ENCODE measurements around the gene RFX5. TPM values are rescaled to one million over a fixed set of nuclear protein-coding genes. Genes with fewer than 3 reads are reported as not detected.

RFX5 gene
- total RNA-seq, 1 donor from 2014 or later: 32.4 TPM

GRCh38 chr1:151293093-151293492 is 54.0 kb downstream of the RFX5 start:
- Histone ChIP-seq H3K4me3 (ENCODE audit: low read depth, low read length) (no peak overlapping the region), H3K36me3 (ENCODE audit: control insufficient read depth, insufficient read depth, low read length) (peaks cover 6% of the 10 kb centered on the region)
- no peak for DNase-seq (ENCODE audit: low read depth)

GRCh38 chr1:151292207-151293030 is 54.6 kb downstream of the RFX5 start:
- Histone ChIP-seq H3K4me3 (ENCODE audit: low read depth, low read length) (no peak overlapping the region), H3K36me3 (ENCODE audit: control insufficient read depth, insufficient read depth, low read length) (peaks cover 6% of the 10 kb centered on the region), H3K27me3 (ENCODE audit: control insufficient read depth, insufficient read depth, low read length) (no peaks in the 10 kb centered on the region)
- TF ChIP-seq, protein P1, sequence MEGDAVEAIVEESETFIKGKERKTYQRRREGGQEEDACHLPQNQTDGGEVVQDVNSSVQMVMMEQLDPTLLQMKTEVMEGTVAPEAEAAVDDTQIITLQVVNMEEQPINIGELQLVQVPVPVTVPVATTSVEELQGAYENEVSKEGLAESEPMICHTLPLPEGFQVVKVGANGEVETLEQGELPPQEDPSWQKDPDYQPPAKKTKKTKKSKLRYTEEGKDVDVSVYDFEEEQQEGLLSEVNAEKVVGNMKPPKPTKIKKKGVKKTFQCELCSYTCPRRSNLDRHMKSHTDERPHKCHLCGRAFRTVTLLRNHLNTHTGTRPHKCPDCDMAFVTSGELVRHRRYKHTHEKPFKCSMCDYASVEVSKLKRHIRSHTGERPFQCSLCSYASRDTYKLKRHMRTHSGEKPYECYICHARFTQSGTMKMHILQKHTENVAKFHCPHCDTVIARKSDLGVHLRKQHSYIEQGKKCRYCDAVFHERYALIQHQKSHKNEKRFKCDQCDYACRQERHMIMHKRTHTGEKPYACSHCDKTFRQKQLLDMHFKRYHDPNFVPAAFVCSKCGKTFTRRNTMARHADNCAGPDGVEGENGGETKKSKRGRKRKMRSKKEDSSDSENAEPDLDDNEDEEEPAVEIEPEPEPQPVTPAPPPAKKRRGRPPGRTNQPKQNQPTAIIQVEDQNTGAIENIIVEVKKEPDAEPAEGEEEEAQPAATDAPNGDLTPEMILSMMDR (IDR thresholded peaks at IDR 0.05; ENCODE audit: insufficient read depth, low read length, poor library complexity, severe bottlenecking): peak; percentile 3
- no peak for DNase-seq (ENCODE audit: low read depth)

More at GRCh38 chr1:151293093-151293492, 54.0 kb downstream of the RFX5 start:
- TF ChIP-seq, protein P1 (IDR thresholded peaks at IDR 0.05; ENCODE audit: insufficient read depth, low read length, poor library complexity, severe bottlenecking): no peak
- H3K27me3 ChIP-seq (ENCODE audit: control insufficient read depth, insufficient read depth, low read length): no peaks in the 10 kb centered on the region

GRCh38 chr1:151290709-151291303 is 56.2 kb downstream of the RFX5 start:
- TF ChIP-seq, protein P1 (IDR thresholded peaks at IDR 0.05; ENCODE audit: insufficient read depth, low read length, poor library complexity, severe bottlenecking): no peak
- DNase-seq (ENCODE audit: low read depth): no peak
- H3K27me3 ChIP-seq (ENCODE audit: control insufficient read depth, insufficient read depth, low read length): no peaks in the 10 kb centered on the region
- H3K4me3 ChIP-seq (ENCODE audit: low read depth, low read length): no peak overlapping the region
- H3K36me3 ChIP-seq (ENCODE audit: control insufficient read depth, insufficient read depth, low read length): peaks cover 6% of the 10 kb centered on the region

Other genes starting within 250 kb of the RFX5 start
- gene SEMA6C, start 200.6 kb downstream of the RFX5 start, total RNA-seq: 6.9 and 9.9 TPM in 2 replicates
- not detected in 2 replicates for gene TNFAIP8L2, start 190.6 kb downstream of the RFX5 start, total RNA-seq
- 8.1 and 9.7 TPM in 2 replicates for gene LYSMD1, start 181.3 kb downstream of the RFX5 start, total RNA-seq
- 52.6 and 60.1 TPM in 2 replicates for gene SCNM1, start 181.1 kb downstream of the RFX5 start, total RNA-seq
- not detected in 2 replicates for gene TMOD4, start 171.3 kb downstream of the RFX5 start, total RNA-seq
- gene VPS72, start 157.1 kb downstream of the RFX5 start, total RNA-seq: 79.1 and 83.4 TPM in 2 replicates
- 59.7 and 63.6 TPM in 2 replicates for gene PIP5K1A, start 148.7 kb downstream of the RFX5 start, total RNA-seq
- gene PSMD4, start 92.5 kb downstream of the RFX5 start, total RNA-seq: 152 and 178 TPM in 2 replicates
- 27.9 and 35.3 TPM in 2 replicates for gene ZNF687, start 65.0 kb downstream of the RFX5 start, total RNA-seq
- gene PI4KB, start 19.8 kb downstream of the RFX5 start, total RNA-seq: 42.3 and 44.1 TPM in 2 replicates
- gene SELENBP1, start 25.5 kb upstream of the RFX5 start, total RNA-seq: 2.3 and 5.8 TPM in 2 replicates
- gene PSMB4, start 52.3 kb upstream of the RFX5 start, total RNA-seq: 301 and 332 TPM in 2 replicates
- gene POGZ, start 112.2 kb upstream of the RFX5 start, total RNA-seq: 30.3 and 36.4 TPM in 2 replicates
- 23.6 and 29.3 TPM in 2 replicates for gene CGN, start 164.1 kb upstream of the RFX5 start, total RNA-seq
- 69.1 and 74.4 TPM in 2 replicates for gene TUFT1, start 193.1 kb upstream of the RFX5 start, total RNA-seq